H1 (cell line): Measurements from ENCODE around the gene COL4A1. TPM values are rescaled to one million over a fixed set of nuclear protein-coding genes. Genes with fewer than 3 reads are reported as not detected.

Experiments
- NRF1 ChIP-seq: IDR thresholded peaks from 2 replicates; pipeline ENCODE4 v1.6.1; 2011; ENCODE audit warnings: mild to moderate bottlenecking, low read depth, low read length, improper control_type of control experiment
- TAF1 ChIP-seq: IDR thresholded peaks from 2 replicates; pipeline ENCODE4 v1.6.1; 2011; ENCODE audit warnings: mild to moderate bottlenecking, low read depth, low read length
- polyA plus RNA-seq, 7 experiments: library from polyadenylated mRNA; depleted of rRNA in 3 of 7; stranded (reverse) in 5 of 7; unstranded in 2 of 7; fragments of >200 nt in 5 of 7; fragments of 200-250 nt in 2 of 7; gene quantifications; 1 replicate in 5 of 7; 2 replicates in 1 of 7; 4 replicates in 1 of 7; pipeline versions ENCODE4 v1.2.1 to v1.2.3, GENCODE V29; 2011 to 2013; ENCODE audit warnings: missing spikeins in 2 of 7, mixed read lengths in 2 of 7
- total RNA-seq: library from RNA; stranded (reverse); fragmentation: NEBNext Ultra II Directional; extraction: Animal tissue kit (Norgen Biotek cat#: 25700); gene quantifications from 2 replicates; pipeline ENCODE4 v1.2.1, GENCODE V29; 2021

The COL4A1 gene
- total and polyA plus RNA-seq, 2 of the 8 experiments (the other 6 are each of a cell fraction or from before 2014, with no cell fraction given): 30.7 to 82.0 TPM

GRCh38 chr13:110281736-110282135 is 25.2 kb downstream of the COL4A1 start (continued):
- TF ChIP-seq NRF1 (no peak), TAF1 (no peak)
